Ovary (tissue), 9 donors: Measurements from ENCODE around the gene SUV39H2. TPM values are rescaled to one million over a fixed set of nuclear protein-coding genes. Genes with fewer than 3 reads are reported as not detected.

Experiments
- DNase-seq, 5 donors: peaks; one replicate each; pipeline ENCODE4 v3.0.0-alpha.2; 2019 to 2020
- H3K27ac ChIP-seq, 2 donors: fragments of 200-600 bp; one replicate each; pipeline versions ENCODE4 v1.5.1 to v1.8.0; 2019 to 2022
- H3K27me3 ChIP-seq: fragments of 200-600 bp; one replicate; pipeline ENCODE4 v1.8.0; 2022
- H3K36me3 ChIP-seq: fragments of 200-600 bp; sonication (generic); one replicate; pipeline ENCODE4 v1.5.1; 2019
- H3K4me1 ChIP-seq: one replicate; pipeline ENCODE4 v1.8.1; 2013; ENCODE audit warnings: mild to moderate bottlenecking, moderate library complexity; ENCODE audit not compliant: insufficient read depth
- H3K4me3 ChIP-seq: fragments of 200-600 bp; sonication (generic); one replicate; pipeline ENCODE4 v1.5.1; 2017
- H3K9me3 ChIP-seq, 2 donors: fragments of 200-600 bp in 1 of 2; sonication (generic) in 1 of 2; one replicate each; pipeline versions ENCODE4 v1.5.1 to v1.8.1; 2013 to 2019; ENCODE audit warnings: mild to moderate bottlenecking in 1 of 2, moderate library complexity in 1 of 2
- EP300 ChIP-seq: sonication (generic); formaldehyde crosslinking; IDR thresholded peaks from one replicate; pipeline ENCODE4 v1.6.1; 2017; ENCODE audit warnings: antibody characterized with exemption
- POLR2A ChIP-seq: fragments of 450-650 bp; IDR thresholded peaks from one replicate; pipeline ENCODE4 v1.6.1; 2017; ENCODE audit warnings: antibody characterized with exemption, mild to moderate bottlenecking, moderate library complexity
- WGBS, 3 donors: extraction: QIAGEN DNeasy Blood & Tissue Kit in 1 of 3; methylation state at CpG; one replicate each; pipeline versions ENCODE4 v1.1.5 to v1.1.7; 2013 to 2017; 5-methylcytosine and 5-hydroxymethylcytosine counted together
- intact Hi-C, 4 donors: fragments of 100-400 bp; cut with DNase I; formaldehyde crosslinking; loops; one replicate each; pipeline versions ENCODE4 v1.11.0 to v1.15.1; 2022 to 2023
- polyA plus RNA-seq, 2 donors: library from polyadenylated mRNA; stranded (reverse); fragments of 200-250 nt in 1 of 2; fragments of 350-450 nt in 1 of 2; fragmentation: Illumina TruSeq in 1 of 2; extraction: RNeasy Lipid Tissue Mini Kit (QIAGEN cat#74804) in 1 of 2; gene quantifications; one replicate each; pipeline ENCODE4 v1.2.3, GENCODE V29; 2013 to 2014
- total RNA-seq, 7 donors: library from RNA; depleted of rRNA in 2 of 7; stranded (reverse); fragments of >200 nt in 2 of 7; fragmentation: NEBNext Ultra II Directional in 3 of 7; extraction: Animal tissue kit (Norgen Biotek cat#: 25700) in 3 of 7; gene quantifications; one replicate each; pipeline versions ENCODE4 v1.1.0 to v1.2.4, GENCODE V29; 2016 to 2023
- TF ChIP-seq, protein P1 (sequence below), 3 donors: fragments of 450-650 bp in 2 of 3; fragments of 200-600 bp in 1 of 3; IDR thresholded peaks; one replicate each; pipeline versions ENCODE4 v1.5.1 to v1.8.0; 2016 to 2022; ENCODE audit warnings: antibody characterized with exemption in 3 of 3, mild to moderate bottlenecking in 1 of 3
- donor health status: DM: no; HTN: no; CAD: no; lungs with moderate emphysema.
- donor health status: DM: no; HTN: no; CAD: no.
- donor health status: Bipolar disorder and iron deficiency.
- donor health status: DM: yes; HTN: yes; CAD: no.
- donor health status: DM: no; HTN: no; CAD: no.
- donor health status: DM: yes; HTN: yes; CAD: no.

Gene SUV39H2
- total and polyA plus RNA-seq, 9 donors = 3.0 to 16.4 (median 7.1) TPM

DNA sequence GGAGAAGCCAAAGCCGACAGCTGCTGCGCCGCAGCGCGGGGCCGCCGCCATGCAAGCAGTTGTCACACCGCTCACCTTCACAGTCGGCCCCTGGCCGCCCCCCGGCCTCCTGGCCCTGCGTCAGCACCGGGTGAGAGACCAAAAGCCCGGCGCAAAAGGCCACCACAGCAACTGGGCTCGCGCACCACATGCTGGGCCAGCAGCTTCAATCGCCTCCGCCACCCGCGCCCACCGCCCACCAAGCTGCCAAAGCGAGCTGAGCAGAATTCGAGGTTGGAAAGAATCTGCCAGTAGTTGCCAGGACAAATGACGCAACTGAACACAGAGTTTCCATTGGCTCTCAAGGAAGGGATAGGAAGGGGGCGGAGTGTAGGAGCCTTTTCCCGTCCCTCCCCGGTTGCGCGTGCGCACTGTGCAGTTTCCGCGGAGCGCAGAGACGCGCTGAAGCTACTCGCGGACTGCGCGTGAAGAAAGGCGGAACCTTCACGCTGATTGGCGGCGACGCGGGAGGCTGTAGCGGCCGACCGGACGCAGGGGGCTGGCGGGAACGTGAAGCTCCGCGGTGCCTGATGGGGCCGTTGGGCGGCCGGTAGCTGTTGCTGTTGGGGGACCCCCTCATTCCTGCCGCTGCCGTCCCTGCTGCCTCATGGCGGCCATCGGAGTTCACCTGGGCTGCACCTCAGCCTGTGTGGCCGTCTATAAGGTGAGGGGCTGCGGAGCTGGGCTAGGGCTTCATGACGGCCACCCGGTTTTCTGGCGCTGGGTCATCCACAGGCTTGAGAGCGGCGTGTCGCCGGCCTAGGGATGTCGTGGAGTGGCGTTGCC lies 40.7 kb upstream of the SUV39H2 start, which contains the start of the genes CDNF, HSPA14 and MSANTD7:
Gene CDNF (minus strand): TSS at position 281 of the 825 bp plus-strand sequence. CDS start 91 bp downstream, at position 190.
Gene HSPA14 (plus strand): TSS at position 550 of the 825 bp plus-strand sequence. CDS start 97 bp downstream, at position 647.
Gene MSANTD7 (plus strand): TSS at position 550 of the 825 bp plus-strand sequence. CDS start 3,979 bp downstream, outside the sequence.
- Histone ChIP-seq H3K36me3 (no peaks in the 10 kb centered on the region), H3K4me3 (peak within 1 kb of the TSS; percentile 98), H3K9me3 (no peaks in the 10 kb centered on the region), H3K27me3 (no peaks in the 10 kb centered on the region), H3K4me1 (no peaks in the 10 kb centered on the region), H3K27ac (peak within 1 kb of the TSS; percentile 87 to 92)
- intact Hi-C loops = loop anchor here in 1 of 4 donors (10.0 kb wide), 1 partner anchor 257 kb away; the partner anchor contains the start of gene RPP38
- DNase-seq = peak; percentile 99 to 100 (median 99)
- 0 to 1% (median 0%) methylated on average over 52 to 72 of the region's 72 CpGs for WGBS, 3 donors
- TF ChIP-seq POLR2A (peak; percentile 76), EP300 (no peak)
- TF ChIP-seq, protein P1, sequence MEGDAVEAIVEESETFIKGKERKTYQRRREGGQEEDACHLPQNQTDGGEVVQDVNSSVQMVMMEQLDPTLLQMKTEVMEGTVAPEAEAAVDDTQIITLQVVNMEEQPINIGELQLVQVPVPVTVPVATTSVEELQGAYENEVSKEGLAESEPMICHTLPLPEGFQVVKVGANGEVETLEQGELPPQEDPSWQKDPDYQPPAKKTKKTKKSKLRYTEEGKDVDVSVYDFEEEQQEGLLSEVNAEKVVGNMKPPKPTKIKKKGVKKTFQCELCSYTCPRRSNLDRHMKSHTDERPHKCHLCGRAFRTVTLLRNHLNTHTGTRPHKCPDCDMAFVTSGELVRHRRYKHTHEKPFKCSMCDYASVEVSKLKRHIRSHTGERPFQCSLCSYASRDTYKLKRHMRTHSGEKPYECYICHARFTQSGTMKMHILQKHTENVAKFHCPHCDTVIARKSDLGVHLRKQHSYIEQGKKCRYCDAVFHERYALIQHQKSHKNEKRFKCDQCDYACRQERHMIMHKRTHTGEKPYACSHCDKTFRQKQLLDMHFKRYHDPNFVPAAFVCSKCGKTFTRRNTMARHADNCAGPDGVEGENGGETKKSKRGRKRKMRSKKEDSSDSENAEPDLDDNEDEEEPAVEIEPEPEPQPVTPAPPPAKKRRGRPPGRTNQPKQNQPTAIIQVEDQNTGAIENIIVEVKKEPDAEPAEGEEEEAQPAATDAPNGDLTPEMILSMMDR (IDR thresholded peaks at IDR 0.05) = no peak

DNA sequence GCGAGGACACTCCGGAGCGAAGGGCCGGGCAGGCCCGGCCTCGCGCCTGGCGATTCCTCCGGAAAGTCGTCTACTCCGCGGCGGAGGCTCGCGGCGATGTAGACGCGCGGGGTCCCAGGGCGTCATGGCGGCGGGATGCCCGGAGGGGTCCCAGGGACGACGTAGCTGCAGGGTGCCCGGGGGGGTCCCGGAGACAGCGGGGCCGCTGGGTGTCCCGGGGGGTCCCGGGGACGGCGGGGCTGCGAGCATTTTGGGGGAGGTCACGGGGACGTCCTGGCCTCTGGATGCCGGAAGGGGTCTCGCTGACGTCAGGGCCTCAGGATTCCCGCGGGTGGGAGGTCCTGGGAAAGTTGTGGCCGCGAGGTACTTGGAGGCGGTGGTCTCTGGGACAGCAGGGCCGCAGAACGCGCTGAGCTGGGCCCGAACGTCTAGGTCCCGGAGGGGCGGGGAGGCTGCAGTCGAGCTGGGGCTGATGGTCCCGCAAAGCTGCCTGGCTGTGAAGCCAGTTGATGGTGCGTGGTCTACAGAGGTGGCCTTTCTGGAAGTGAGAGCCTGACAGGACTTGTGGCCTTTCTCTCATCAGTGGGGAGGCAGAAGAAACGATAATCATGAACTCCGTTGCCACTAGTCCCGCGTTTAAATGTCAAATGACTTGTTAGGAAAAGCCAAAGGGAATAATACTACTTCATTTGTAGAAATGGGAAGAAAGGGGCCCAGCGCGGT lies 39.9 kb upstream of the SUV39H2 start:
- DNase-seq = peak; percentile 25 to 64 (median 61)
- Histone ChIP-seq H3K4me3 (peak overlapping the region; percentile 98), H3K27ac (peak overlapping the region; percentile 45 to 92), H3K9me3 (no peaks in the 10 kb centered on the region), H3K36me3 (no peaks in the 10 kb centered on the region), H3K27me3 (no peaks in the 10 kb centered on the region), H3K4me1 (no peaks in the 10 kb centered on the region)
- intact Hi-C loops = loop anchor here in 1 of 4 donors (10.0 kb wide), 1 partner anchor 256 kb away; the partner anchor contains the start of gene RPP38
- TF ChIP-seq, protein P1 (IDR thresholded peaks at IDR 0.05) = no peak
- TF ChIP-seq EP300 (no peak), POLR2A (no peak)
- 0 to 1% (median 1%) methylated on average over 47 to 60 of the region's 60 CpGs for WGBS, 3 donors

DNA sequence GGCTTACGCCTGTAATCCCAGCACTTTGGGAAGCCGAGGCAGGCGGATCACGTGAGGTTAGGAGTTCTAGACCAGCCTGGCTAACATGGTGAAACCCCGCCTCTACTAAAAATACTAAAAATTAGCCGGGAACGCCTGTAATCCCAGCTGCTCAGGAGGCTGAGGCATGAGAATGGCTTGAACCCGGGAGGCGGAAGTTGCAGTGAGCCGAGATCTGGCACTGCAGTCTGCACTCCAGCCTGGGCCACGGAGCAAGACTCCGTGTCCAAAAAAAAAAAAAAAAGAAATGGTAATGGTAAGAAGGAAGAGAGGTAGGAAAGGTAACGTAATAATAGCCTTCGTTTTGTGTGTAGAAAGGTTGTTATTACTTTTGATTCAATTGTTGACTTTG lies 39.4 kb upstream of the SUV39H2 start:
- Histone ChIP-seq H3K4me3 (peak overlapping the region; percentile 98), H3K27ac (peak overlapping the region in 1 of 2 donors; percentile 92), H3K4me1 (no peaks in the 10 kb centered on the region), H3K9me3 (no peaks in the 10 kb centered on the region), H3K36me3 (no peaks in the 10 kb centered on the region), H3K27me3 (no peaks in the 10 kb centered on the region)
- DNase-seq = no peak
- TF ChIP-seq, protein P1 (IDR thresholded peaks at IDR 0.05) = no peak
- TF ChIP-seq EP300 (no peak), POLR2A (no peak)
- intact Hi-C loops = loop anchor here in 1 of 4 donors (10.0 kb wide), 1 partner anchor 256 kb away; the partner anchor contains the start of gene RPP38
- 6 to 11% (median 7%) methylated on average over 14 of the region's 14 CpGs for WGBS, 3 donors

DNA sequence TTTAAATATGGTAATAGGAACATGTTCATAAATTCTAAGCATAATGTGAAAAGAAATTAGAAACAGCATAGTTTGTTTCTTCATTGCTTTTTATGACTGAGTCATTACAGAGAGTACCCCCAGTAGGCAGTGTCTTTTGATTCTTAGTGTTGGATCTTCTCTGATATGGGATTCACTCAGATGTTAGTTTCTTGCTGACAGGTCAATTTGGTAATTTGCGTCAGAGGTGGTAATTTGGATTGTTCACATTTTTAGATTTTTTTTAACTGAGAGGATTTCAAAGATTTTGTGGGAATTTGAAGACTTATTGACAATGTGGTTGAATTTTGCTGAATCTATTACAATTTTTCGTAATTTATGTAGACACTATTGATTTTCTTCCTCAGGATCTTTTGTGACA lies 38.5 kb upstream of the SUV39H2 start:
- intact Hi-C loops = no loop called here
- WGBS, 3 donors = 93 to 97% (median 94%) methylated on average over 2 of the region's 2 CpGs
- H3K4me1 ChIP-seq = no peaks in the 10 kb centered on the region

More for the DNA sequence above, 38.5 kb upstream of the SUV39H2 start:
- no peak for DNase-seq
- Histone ChIP-seq H3K9me3 (no peaks in the 10 kb centered on the region), H3K27ac (no peak overlapping the region), H3K27me3 (no peaks in the 10 kb centered on the region), H3K4me3 (no peak overlapping the region), H3K36me3 (no peaks in the 10 kb centered on the region)
- TF ChIP-seq, protein P1 (IDR thresholded peaks at IDR 0.05) = no peak
- TF ChIP-seq EP300 = no peak
- no peak for TF ChIP-seq POLR2A
